Mammary epithelial cell (primary cell): Measurements from ENCODE around the gene POLRMT.

Experiments
- CTCF ChIP-seq, 2 donors: IDR thresholded peaks in 1 of 2; conservative IDR thresholded peaks in 1 of 2; 2 replicates each; pipeline ENCODE4 v1.5.1; 2011 to 2012; ENCODE audit warnings: inconsistent platforms in 2 of 2, low read length in 2 of 2, mild to moderate bottlenecking in 2 of 2, control low read depth in 1 of 2, low read depth in 1 of 2; ENCODE audit not compliant: insufficient read depth in 1 of 2; ENCODE audit errors: extremely low read depth in 1 of 2
- EZH2 ChIP-seq: IDR thresholded peaks from 2 replicates; pipeline ENCODE4 v1.6.1; 2012; ENCODE audit warnings: low read length, inconsistent platforms, borderline replicate concordance

GRCh38 chr19:579111-579841 lies 54.1 kb downstream of the POLRMT start:
- TF ChIP-seq CTCF (conservative IDR thresholded peaks at IDR 0.05 in 1 of 2, IDR thresholded peaks at IDR 0.05 in 1 of 2; ENCODE audit: extremely low read depth in 1 of 2, insufficient read depth in 1 of 2, low read depth in 1 of 2, low read length in 2 of 2) = no peak
- TF ChIP-seq EZH2 = no peak
